Subcutaneous abdominal adipose tissue (tissue), 5 donors: Measurements from ENCODE around the gene TXNDC16.
A peak's percentile ranks its signal among the peaks of the same experiment; 100 is the strongest.
"Not testable (repeated sequence)": the region's sequence is repeated elsewhere in the genome, so short reads cannot be mapped to it uniquely, and the experiment has no call there.

Experiments
- H3K27ac ChIP-seq: one replicate; pipeline ENCODE4 v1.7.0; 2013; ENCODE audit warnings: low read depth, mild to moderate bottlenecking, inconsistent platforms, low read length, moderate library complexity
- H3K27me3 ChIP-seq, 5 donors: one replicate each; pipeline ENCODE4 v1.7.0; 2013; ENCODE audit warnings: low read length in 5 of 5, inconsistent platforms in 1 of 5; ENCODE audit not compliant: control insufficient read depth in 5 of 5, insufficient read depth in 4 of 5
- H3K36me3 ChIP-seq, 5 donors: one replicate each; pipeline ENCODE4 v1.7.0; 2013; ENCODE audit warnings: low read length in 5 of 5; ENCODE audit not compliant: control insufficient read depth in 5 of 5, insufficient read depth in 5 of 5
- H3K4me1 ChIP-seq, 5 donors: one replicate each; pipeline ENCODE4 v1.7.0; 2013; ENCODE audit warnings: low read length in 5 of 5, mild to moderate bottlenecking in 3 of 5, moderate library complexity in 1 of 5; ENCODE audit not compliant: control insufficient read depth in 5 of 5, insufficient read depth in 5 of 5
- H3K4me3 ChIP-seq, 5 donors: one replicate each; pipeline ENCODE4 v1.7.0; 2013; ENCODE audit warnings: low read length in 5 of 5, low read depth in 1 of 5
- H3K9ac ChIP-seq, 5 donors: one replicate each; pipeline ENCODE4 v1.7.0; 2013; ENCODE audit warnings: low read length in 5 of 5, mild to moderate bottlenecking in 4 of 5, moderate library complexity in 3 of 5
- H3K9me3 ChIP-seq, 5 donors: one replicate each; pipeline ENCODE4 v1.7.0; 2013; ENCODE audit warnings: low read length in 5 of 5; ENCODE audit not compliant: control insufficient read depth in 5 of 5
- donor health status: healthy.
- donor health status: healthy.
- donor health status: healthy.
- donor health status: healthy.
- donor health status: healthy.

The TXNDC16 gene

GRCh38 chr14:52568454-52568853, 16.1 kb upstream of the TXNDC16 start:
- not testable (repeated sequence) for H3K4me3 ChIP-seq

GRCh38 chr14:52563120-52563519, 10.8 kb upstream of the TXNDC16 start:
- Histone ChIP-seq H3K9me3 (peaks cover 0 to 8% (median 3%) of the 10 kb centered on the region in 5 donors), H3K27ac (no peak overlapping the region), H3K36me3 (no peaks in the 10 kb centered on the region), H3K27me3 (no peaks in the 10 kb centered on the region), H3K9ac (no peak overlapping the region), H3K4me3 (no peak overlapping the region), H3K4me1 (no peaks in the 10 kb centered on the region)

More at GRCh38 chr14:52568454-52568853, 16.1 kb upstream of the TXNDC16 start:
- H3K36me3 ChIP-seq, H3K4me1 ChIP-seq, H3K9ac ChIP-seq, H3K27ac ChIP-seq, H3K27me3 ChIP-seq: not testable (repeated sequence)
- peaks cover 0 to 18% (median 10%) of the 10 kb centered on the region in 5 donors for H3K9me3 ChIP-seq

- Histone ChIP-seq H3K9ac (no peak overlapping the region), H3K27me3 (no peaks in the 10 kb centered on the region), H3K4me1 (peaks cover 2 to 7% (median 7%) of the 10 kb centered on the region in 5 donors), H3K4me3 (no peak overlapping the region), H3K27ac (no peak overlapping the region), H3K36me3 (no peaks in the 10 kb centered on the region), H3K9me3 (peaks cover 0 to 10% (median 5%) of the 10 kb centered on the region in 5 donors)
Observed at GRCh38 chr14:52558688-52559087, 6.4 kb upstream of the TXNDC16 start.

- Histone ChIP-seq H3K27ac (no peak overlapping the region), H3K4me3 (peak overlapping the region; percentile 80 to 98 (median 87)), H3K4me1 (peaks cover 5 to 31% (median 24%) of the 10 kb centered on the region in 5 donors), H3K36me3 (no peaks in the 10 kb centered on the region), H3K9me3 (peaks cover 0 to 8% (median 5%) of the 10 kb centered on the region in 5 donors), H3K9ac (peak overlapping the region in 4 of 5 donors; percentile 60 to 75 (median 70)), H3K27me3 (peaks cover 0 to 2% (median 0%) of the 10 kb centered on the region in 5 donors)
Observed at GRCh38 chr14:52553671-52554575, 1.6 kb upstream of the TXNDC16 start.

- H3K36me3 ChIP-seq, result no peaks in the 10 kb centered on the region
- H3K9ac ChIP-seq, result peak overlapping the region in 4 of 5 donors; percentile 60 to 75 (median 70)
- H3K9me3 ChIP-seq, result peaks cover 0 to 3% (median 2%) of the 10 kb centered on the region in 5 donors
- H3K27ac ChIP-seq, result no peak overlapping the region
- H3K4me1 ChIP-seq, result peaks cover 5 to 31% (median 24%) of the 10 kb centered on the region in 5 donors
- peaks cover 0 to 2% (median 0%) of the 10 kb centered on the region in 5 donors for H3K27me3 ChIP-seq
- H3K4me3 ChIP-seq, result peak overlapping the region; percentile 9 to 98 (median 87)
Observed at GRCh38 chr14:52553002-52553670, 831 bp upstream of the TXNDC16 start.

- Histone ChIP-seq H3K4me3 (peak overlapping the region; percentile 85 to 94 (median 87)), H3K27ac (peak overlapping the region; percentile 32), H3K4me1 (peaks cover 5 to 35% (median 28%) of the 10 kb centered on the region in 5 donors), H3K27me3 (peaks cover 0 to 2% (median 0%) of the 10 kb centered on the region in 5 donors), H3K9me3 (no peaks in the 10 kb centered on the region), H3K36me3 (no peaks in the 10 kb centered on the region), H3K9ac (peak overlapping the region; percentile 70 to 79 (median 75))
Observed at GRCh38 chr14:52551696-52552062, 626 bp downstream of the TXNDC16 start.

- H3K9ac ChIP-seq, result peak overlapping the region in 1 of 5 donors; percentile 79
- H3K4me1 ChIP-seq, result peaks cover 5 to 38% (median 32%) of the 10 kb centered on the region in 5 donors
- peak overlapping the region in 3 of 5 donors; percentile 87 to 94 (median 93) for H3K4me3 ChIP-seq
- no peaks in the 10 kb centered on the region for H3K36me3 ChIP-seq
- H3K9me3 ChIP-seq, result no peaks in the 10 kb centered on the region
- H3K27me3 ChIP-seq, result peaks cover 0 to 2% (median 0%) of the 10 kb centered on the region in 5 donors
- H3K27ac ChIP-seq, result peak overlapping the region; percentile 32
Observed at GRCh38 chr14:52551205-52551604, 1.1 kb downstream of the TXNDC16 start.

GRCh38 chr14:52550661-52551060, 1.6 kb downstream of the TXNDC16 start:
- H3K27ac ChIP-seq, result no peak overlapping the region
- peaks cover 5 to 38% (median 34%) of the 10 kb centered on the region in 5 donors for H3K4me1 ChIP-seq
- no peaks in the 10 kb centered on the region for H3K9me3 ChIP-seq
- H3K9ac ChIP-seq, result no peak overlapping the region
- H3K4me3 ChIP-seq, result no peak overlapping the region
- no peaks in the 10 kb centered on the region for H3K36me3 ChIP-seq
- peaks cover 0 to 2% (median 0%) of the 10 kb centered on the region in 5 donors for H3K27me3 ChIP-seq

GRCh38 chr14:52547526-52547925, 4.8 kb downstream of the TXNDC16 start:
- H3K27ac ChIP-seq, result no peak overlapping the region

More at GRCh38 chr14:52547526-52547925, 4.8 kb downstream of the TXNDC16 start:
- H3K36me3 ChIP-seq, result no peaks in the 10 kb centered on the region
- H3K4me1 ChIP-seq, result peaks cover 3 to 25% (median 21%) of the 10 kb centered on the region in 5 donors
- H3K9me3 ChIP-seq, result no peaks in the 10 kb centered on the region
- H3K27me3 ChIP-seq, result peaks cover 0 to 2% (median 0%) of the 10 kb centered on the region in 5 donors
- H3K9ac ChIP-seq, result no peak overlapping the region
- no peak overlapping the region for H3K4me3 ChIP-seq
